ENCODE results near the gene CHMP3.
"Not testable (repeated sequence)": the region's sequence is repeated elsewhere in the genome, so short reads cannot be mapped to it uniquely, and the experiment has no call there.

Gene CHMP3

GRCh38 chr2:86549440-86549839 is 13.8 kb downstream of the CHMP3 start:
- DNase-seq (ENCODE audit: low read depth): not testable (repeated sequence)

GRCh38 chr2:86548913-86549396 is 14.3 kb downstream of the CHMP3 start:
- not testable (repeated sequence) for DNase-seq (ENCODE audit: low read depth)

DNA sequence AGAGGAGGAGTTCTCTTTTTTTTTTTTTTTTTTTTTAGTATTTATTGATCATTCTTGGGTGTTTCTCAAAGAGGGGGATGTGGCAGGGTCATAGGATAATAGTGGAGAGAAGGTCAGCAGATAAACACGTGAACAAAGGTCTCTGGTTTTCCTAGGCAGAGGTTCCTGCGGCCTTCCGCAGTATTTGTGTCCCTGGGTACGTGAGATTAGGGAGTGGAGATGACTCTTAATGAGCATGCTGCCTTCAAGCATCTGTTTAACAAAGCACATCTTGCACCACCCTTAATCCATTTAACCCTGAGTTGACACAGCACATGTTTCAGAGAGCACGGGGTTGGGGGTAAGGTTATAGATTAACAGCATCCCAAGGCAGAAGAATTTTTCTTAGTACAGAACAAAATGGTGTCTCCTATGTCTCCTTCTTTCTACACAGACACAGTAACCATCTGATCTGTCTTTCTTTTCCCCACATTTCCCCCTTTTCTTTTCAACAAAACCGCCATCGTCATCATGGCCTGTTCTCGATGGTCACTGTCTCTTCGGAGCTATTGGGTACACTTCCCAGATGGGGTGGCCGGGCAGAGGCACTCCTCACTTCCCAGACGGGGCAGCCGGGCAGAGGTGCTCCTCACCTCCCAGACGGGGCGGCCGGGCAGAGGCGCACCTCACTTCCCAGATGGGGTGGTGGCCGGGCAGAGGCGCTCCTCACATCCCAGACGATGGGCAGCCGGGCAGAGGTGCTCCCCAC is 14.9 kb downstream of the CHMP3 start:
- not testable (repeated sequence) for DNase-seq (ENCODE audit: low read depth)

DNA sequence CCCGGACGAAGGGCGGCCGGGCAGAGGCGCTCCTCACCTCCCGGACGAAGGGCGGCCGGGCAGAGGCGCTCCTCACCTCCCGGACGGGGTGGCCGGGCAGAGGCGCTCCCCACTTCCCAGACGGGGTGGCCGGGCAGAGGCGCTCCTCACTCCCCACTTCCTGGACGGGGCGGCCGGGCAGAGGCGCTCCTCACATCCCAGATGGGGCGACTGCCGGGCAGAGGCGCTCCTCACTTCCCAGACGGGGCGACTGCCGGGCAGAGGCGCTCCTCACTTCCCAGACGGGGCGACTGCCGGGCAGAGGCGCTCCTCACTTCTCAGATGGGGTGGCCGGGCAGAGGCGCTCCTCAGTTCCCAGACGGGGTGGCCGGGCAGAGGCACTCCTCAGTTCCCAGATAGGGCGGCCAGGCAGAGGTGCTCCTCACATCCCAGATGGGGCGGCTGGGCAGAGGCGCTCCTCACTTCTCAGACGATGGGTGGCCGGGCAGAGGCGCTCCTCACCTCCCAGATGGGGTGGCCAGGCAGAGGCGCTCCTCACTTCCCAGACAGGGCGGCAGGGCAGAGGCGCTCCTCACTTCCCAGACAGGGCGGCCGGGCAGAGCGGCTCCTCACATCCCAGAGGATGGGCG is 17.8 kb downstream of the CHMP3 start:
- DNase-seq (ENCODE audit: low read depth): not testable (repeated sequence)

DNA sequence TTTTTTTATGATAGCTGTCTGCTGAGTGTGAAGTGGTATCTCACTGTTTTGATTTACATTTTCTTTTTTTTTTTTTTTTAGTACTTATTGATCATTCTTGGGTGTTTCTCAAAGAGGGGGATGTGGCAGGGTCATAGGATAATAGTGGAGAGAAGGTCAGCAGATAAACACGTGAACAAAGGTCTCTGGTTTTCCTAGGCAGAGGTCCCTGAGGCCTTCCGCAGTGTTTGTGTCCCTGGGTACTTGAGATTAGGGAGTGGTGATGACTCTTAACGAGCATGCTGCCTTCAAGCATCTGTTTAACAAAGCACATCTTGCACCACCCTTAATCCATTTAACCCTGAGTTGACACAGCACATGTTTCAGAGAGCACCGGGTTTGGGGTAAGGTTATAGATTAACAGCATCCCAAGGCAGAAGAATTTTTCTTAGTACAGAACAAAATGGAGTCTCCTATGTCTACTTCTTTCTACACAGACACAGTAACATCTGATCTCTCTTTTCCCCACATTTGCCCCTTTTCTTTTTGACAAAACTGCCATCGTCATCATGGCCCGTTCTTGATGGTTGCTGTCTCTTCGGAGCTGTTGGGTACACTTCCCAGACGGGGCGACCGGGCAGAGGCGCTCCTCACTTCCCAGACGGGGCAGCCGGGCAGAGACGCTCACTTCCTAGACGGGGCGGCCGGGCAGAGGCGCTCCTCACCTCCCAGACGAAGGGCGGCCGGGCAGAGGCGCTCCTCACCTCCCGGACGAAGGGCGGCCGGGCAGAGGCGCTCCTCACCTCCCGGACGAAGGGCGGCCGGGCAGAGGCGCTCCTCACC is 18.8 kb downstream of the CHMP3 start:
- DNase-seq (ENCODE audit: low read depth): not testable (repeated sequence)

GRCh38 chr2:86543793-86544192 is 19.4 kb downstream of the CHMP3 start:
- DNase-seq (ENCODE audit: low read depth): no peak

GRCh38 chr2:86543335-86543734 is 19.9 kb downstream of the CHMP3 start:
- DNase-seq (ENCODE audit: low read depth): no peak

DNA sequence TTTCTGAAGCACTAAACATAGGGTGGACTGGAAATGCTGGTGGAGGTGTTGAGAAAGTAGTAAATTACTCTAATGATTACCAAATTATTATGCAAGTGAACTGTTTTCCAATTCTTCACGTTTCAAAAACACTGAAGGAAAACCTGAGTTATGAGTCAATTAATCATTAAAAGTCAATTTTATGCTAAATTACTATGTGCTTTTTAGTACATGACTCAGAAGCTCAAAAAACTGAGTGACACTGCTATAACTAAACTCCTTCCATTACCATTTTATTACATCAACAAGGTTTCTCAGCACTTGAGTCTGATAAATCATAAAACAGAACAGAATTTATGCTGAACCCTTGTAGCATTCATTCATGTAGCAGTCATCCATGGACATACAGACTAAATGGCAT is 20.4 kb downstream of the CHMP3 start:
- DNase-seq (ENCODE audit: low read depth): no peak

DNA sequence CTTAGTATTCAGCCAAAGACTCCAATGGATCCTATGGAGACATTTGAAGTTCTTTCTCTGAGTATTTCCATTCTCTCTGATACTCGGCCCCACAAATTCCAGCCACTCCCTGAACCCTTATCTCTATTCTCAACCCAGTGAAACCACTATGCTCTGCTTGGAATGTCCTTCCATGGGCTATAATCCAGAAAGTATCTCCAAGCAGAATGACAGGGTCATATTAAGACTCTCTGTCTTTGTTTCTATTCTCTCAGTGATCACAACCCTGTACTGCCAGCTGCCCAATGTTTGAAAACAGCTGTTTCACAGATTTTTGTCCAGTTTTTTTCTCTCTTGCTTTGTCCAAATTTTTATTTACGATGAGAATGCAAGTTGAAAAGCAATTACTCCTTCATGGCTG is 21.9 kb downstream of the CHMP3 start:
- DNase-seq (ENCODE audit: low read depth): no peak

DNA sequence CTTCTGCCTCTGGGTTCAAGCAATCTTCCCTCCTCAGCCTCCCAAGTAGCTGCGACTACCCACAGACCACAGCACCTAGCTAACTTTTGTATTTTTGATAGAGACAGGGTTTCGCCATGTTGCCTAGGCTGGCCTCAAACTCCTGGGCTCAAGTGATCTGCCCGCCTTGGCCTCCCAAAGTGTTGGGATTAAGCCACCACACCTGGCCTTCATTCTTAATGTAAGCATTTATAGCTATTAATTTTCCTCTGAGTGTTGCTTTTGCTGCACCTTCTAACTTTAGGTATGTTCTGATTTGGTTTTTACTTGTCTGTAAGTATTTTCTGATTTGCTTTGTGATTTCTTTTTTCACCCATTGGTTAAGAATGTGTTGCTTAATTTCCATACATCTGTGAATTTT is 29.7 kb downstream of the CHMP3 start:
- DNase-seq (ENCODE audit: low read depth): no peak

- DNase-seq (ENCODE audit: low read depth): no peak
Measured at GRCh38 chr2:86525421-86526340, 37.6 kb downstream of the CHMP3 start.

DNA sequence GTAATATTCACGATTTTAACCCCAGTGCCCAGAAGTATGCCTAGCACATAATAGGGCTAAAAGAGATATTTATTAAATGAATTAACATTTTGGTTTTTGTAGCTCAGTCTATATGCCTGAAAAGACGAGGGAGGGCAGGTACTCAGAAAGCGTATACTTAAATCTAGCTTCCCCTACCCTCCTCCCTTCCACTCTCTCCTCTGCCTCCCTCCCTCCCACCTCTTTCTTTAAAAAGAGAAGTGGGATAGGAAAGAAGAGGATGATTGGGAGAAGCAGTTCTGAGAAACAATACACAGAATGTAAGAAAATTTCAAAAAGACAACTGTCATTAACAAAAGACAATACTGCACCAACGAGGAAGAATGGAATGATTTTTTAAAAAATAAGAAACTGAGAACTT is 39.8 kb downstream of the CHMP3 start:
- DNase-seq (ENCODE audit: low read depth): no peak

GRCh38 chr2:86522711-86523110 is 40.5 kb downstream of the CHMP3 start:
- DNase-seq (ENCODE audit: low read depth): no peak

- DNase-seq (ENCODE audit: low read depth): no peak
Measured at GRCh38 chr2:86521922-86522321, 41.3 kb downstream of the CHMP3 start.

DNA sequence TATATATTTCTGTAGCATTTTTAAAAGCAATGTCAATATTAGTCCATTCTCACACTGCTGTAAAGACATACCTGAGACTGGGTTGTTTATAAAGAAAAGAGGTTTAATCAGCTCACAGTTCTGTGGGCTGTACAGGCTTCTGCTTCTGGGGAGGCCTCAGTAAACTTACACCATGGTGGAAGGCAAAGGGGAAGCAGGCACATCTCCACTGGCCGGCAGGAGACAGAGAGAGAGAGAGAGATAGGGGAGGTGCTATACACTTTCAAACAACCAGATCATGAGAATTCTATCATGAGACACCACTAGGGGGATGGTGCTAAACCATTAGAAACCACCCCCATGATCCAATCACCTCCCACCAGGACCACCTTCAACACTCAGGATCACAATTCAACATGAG is 43.1 kb downstream of the CHMP3 start:
- DNase-seq (ENCODE audit: low read depth): no peak

DNA sequence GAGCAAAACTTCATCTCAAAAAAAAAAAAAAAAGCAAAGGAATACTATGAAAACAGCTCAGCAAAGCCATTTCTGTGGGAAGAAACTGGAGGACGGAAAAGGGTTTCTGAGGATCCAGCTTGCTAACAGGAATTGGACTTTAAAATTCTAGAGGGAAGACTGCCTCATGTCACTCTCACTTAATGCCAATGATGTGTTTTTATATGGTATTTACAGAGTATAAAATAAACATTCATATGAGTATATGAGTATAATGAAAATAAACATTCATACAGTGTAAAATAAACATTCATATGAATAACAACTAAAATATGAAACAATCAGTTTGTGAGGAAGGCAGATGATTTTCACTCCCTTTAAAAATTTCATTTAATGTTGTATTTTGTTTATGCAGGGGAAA is 43.9 kb downstream of the CHMP3 start:
- no peak for DNase-seq (ENCODE audit: low read depth)

- DNase-seq (ENCODE audit: low read depth): no peak
Measured at GRCh38 chr2:86518481-86518880, 44.8 kb downstream of the CHMP3 start.

DNA sequence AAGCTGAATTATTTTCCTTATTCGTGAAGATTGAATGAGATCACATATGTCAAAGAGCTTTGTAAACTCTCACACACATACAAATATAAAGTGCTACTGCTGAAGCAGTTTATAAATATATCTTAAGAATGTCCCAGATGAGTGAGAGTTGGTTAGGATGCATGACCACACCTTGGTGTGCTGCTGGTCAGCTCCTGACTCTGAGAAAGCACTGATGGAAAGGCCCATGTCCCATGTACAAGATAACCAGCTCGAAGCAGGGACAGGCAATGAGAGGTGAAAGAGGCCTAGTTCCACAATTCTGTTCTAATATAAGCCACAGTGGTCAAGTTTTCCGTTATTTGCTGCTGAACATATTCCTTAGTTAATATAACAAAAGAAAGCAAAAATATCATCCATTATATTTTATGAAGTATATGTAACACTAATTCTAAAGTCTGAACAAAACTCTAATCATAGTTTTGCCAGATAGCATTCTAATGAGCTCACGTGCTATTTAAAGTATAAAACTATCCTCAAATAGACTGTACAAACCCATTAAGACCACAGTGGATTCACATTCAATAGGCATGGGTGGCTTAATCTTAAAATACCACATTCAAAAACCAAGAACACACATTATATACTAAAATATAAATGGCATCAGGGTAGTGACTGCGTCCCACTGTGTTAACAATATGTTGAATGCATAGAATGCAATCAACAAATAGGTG is 49.1 kb downstream of the CHMP3 start:
- no peak for DNase-seq (ENCODE audit: low read depth)

DNA sequence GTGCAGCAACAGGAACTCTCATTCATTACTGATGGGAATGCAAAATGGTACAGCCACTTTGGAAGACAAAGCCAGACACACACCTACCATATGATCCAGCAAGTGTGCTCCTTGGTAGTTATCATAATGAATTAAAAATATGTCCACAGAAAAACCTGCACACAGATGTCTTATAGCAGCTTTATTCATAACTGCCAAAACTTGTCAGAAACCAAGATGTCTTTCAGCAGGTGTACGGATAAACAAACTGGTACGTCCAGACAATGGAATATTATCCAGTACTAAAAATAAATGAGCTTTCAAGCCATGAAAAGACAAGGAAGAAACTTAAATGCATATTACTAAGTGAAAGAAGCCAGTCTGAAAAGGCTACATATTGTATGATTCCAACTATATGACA is 50.4 kb downstream of the CHMP3 start:
- DNase-seq (ENCODE audit: low read depth): no peak

GRCh38 chr2:86512034-86512433 is 51.2 kb downstream of the CHMP3 start:
- DNase-seq (ENCODE audit: low read depth): no peak

- no peak for DNase-seq (ENCODE audit: low read depth)
Measured at GRCh38 chr2:86510436-86510933, 52.8 kb downstream of the CHMP3 start.

All from fibroblast of gingiva (primary cell).